Kidney (tissue), 14 donors: ENCODE results near the gene PDZD2. TPM values are rescaled to one million over a fixed set of nuclear protein-coding genes. Genes with fewer than 3 reads are reported as not detected.

Experiments used
- DNase-seq, 5 donors: peaks; one replicate each; pipeline ENCODE4 v3.0.0-alpha.2; 2013 to 2020
- FAIRE-seq: peaks from 2 replicates; lab custom pipeline; 2012; peaks lifted over from hg19 to GRCh38; lab: Jason Lieb, UNC
- H3K27ac ChIP-seq, 2 donors: one replicate each; pipeline ENCODE4 v1.7.0; 2013; ENCODE audit warnings: low read depth in 2 of 2, low read length in 2 of 2, inconsistent platforms in 1 of 2
- H3K27me3 ChIP-seq: one replicate; pipeline ENCODE4 v1.7.1; 2013; ENCODE audit warnings: low read length, inconsistent platforms; ENCODE audit not compliant: control insufficient read depth, insufficient read depth
- H3K36me3 ChIP-seq, 3 donors: one replicate each; pipeline versions ENCODE4 v1.7.0 to v1.7.1; 2013; ENCODE audit warnings: low read length in 3 of 3, control low read depth in 1 of 3, inconsistent platforms in 1 of 3; ENCODE audit not compliant: insufficient read depth in 3 of 3, control insufficient read depth in 2 of 3
- H3K4me1 ChIP-seq, 3 donors: one replicate each; pipeline versions ENCODE4 v1.7.0 to v1.7.1; 2013; ENCODE audit warnings: low read length in 3 of 3, inconsistent platforms in 1 of 3, low read depth in 1 of 3; ENCODE audit not compliant: control insufficient read depth in 2 of 3, insufficient read depth in 2 of 3
- H3K4me3 ChIP-seq, 3 donors: one replicate each; pipeline versions ENCODE4 v1.7.0 to v1.8.1; 2013; ENCODE audit warnings: low read length in 3 of 3, control low read depth in 1 of 3, inconsistent platforms in 1 of 3
- H3K9ac ChIP-seq, 3 donors: one replicate each; pipeline versions ENCODE4 v1.7.0 to v1.7.1; 2013; ENCODE audit warnings: low read length in 3 of 3, control low read depth in 1 of 3, inconsistent platforms in 1 of 3
- H3K9me3 ChIP-seq, 3 donors: one replicate each; pipeline versions ENCODE4 v1.7.0 to v1.7.1; 2013; ENCODE audit warnings: low read length in 3 of 3, control low read depth in 1 of 3, inconsistent platforms in 1 of 3; ENCODE audit not compliant: control insufficient read depth in 2 of 3, insufficient read depth in 1 of 3
- intact Hi-C: fragments of 100-400 bp; cut with DNase I; formaldehyde crosslinking; loops from one replicate; pipeline ENCODE4 v1.11.1; 2022
- polyA plus RNA-seq: library from polyadenylated mRNA; stranded (reverse); fragments of 350-450 nt; fragmentation: Illumina TruSeq; extraction: RNeasy Lipid Tissue Mini Kit (QIAGEN cat#74804); gene quantifications from one replicate; pipeline ENCODE4 v1.2.3, GENCODE V29; 2014; ENCODE audit warnings: low read depth, low replicate concordance; ENCODE audit not compliant: insufficient read depth
- total RNA-seq: library from RNA; stranded (reverse); fragmentation: NEBNext Ultra II Directional; extraction: Animal tissue kit (Norgen Biotek cat#: 25700); gene quantifications from one replicate; pipeline ENCODE4 v1.2.1, GENCODE V29; 2021
- TF ChIP-seq, protein P1 (sequence below): IDR thresholded peaks from 3 replicates; pipeline ENCODE4 v1.5.1; 2012; ENCODE audit warnings: mild to moderate bottlenecking, moderate library complexity, borderline replicate concordance; ENCODE audit not compliant: insufficient read depth; ENCODE audit errors: extremely low read depth
- donor health status: control.
- donor health status: control.
- donor health status: control.
- donor health status: control.
- donor health status: control.
- donor health status: DM: yes; HTN: yes; CAD: no.
- donor health status: Normal renal cell carcinoma (clear cell type).

PDZD2 gene
- total and polyA plus RNA-seq, 2 donors from 2014 or later = 6.2 to 14.8 TPM

GRCh38 chr5:31769530-31769929 lies 130.6 kb downstream of the PDZD2 start:
- H3K27me3 ChIP-seq = no peaks in the 10 kb centered on the region
- H3K4me3 ChIP-seq = no peak overlapping the region
- H3K36me3 ChIP-seq = no peaks in the 10 kb centered on the region
- no peak overlapping the region for H3K27ac ChIP-seq
- intact Hi-C loops = no loop called here
- no peak overlapping the region for H3K9ac ChIP-seq
- peaks cover 0 to under 1% (median 0%) of the 10 kb centered on the region in 3 donors for H3K9me3 ChIP-seq
- TF ChIP-seq, protein P1, sequence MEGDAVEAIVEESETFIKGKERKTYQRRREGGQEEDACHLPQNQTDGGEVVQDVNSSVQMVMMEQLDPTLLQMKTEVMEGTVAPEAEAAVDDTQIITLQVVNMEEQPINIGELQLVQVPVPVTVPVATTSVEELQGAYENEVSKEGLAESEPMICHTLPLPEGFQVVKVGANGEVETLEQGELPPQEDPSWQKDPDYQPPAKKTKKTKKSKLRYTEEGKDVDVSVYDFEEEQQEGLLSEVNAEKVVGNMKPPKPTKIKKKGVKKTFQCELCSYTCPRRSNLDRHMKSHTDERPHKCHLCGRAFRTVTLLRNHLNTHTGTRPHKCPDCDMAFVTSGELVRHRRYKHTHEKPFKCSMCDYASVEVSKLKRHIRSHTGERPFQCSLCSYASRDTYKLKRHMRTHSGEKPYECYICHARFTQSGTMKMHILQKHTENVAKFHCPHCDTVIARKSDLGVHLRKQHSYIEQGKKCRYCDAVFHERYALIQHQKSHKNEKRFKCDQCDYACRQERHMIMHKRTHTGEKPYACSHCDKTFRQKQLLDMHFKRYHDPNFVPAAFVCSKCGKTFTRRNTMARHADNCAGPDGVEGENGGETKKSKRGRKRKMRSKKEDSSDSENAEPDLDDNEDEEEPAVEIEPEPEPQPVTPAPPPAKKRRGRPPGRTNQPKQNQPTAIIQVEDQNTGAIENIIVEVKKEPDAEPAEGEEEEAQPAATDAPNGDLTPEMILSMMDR = no peak
- H3K4me1 ChIP-seq = peaks cover 0 to 4% (median 2%) of the 10 kb centered on the region in 3 donors
- no peak for FAIRE-seq
- no peak for DNase-seq

DNA sequence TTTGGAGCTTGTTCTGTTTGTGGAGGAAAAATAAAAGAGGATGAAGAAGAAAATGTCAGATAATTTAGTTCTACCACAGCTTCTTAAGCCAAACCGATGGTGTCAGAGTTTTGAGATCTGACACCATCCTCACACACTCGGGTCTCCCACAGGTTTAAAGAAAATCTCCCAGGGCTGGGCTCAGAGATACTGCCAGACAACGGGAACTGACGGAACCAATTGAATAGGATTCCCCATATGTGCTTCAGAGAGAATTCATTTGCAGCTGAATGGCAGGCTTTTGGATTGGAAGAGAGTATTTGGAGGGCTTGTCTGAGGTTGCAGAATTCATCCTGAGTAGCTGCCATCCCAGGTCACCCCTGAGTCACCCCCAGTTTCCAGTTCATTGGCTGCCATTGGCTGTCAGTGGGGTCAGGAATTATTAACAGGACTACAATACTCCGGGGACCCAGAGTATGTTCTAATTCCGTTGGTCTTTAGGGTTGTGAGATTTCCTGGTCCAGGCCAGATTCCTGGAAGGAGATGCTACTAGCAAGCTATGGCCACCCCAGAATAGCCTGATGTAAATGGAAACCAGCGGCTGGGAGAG lies 131.3 kb downstream of the PDZD2 start:
- no peak overlapping the region for H3K4me3 ChIP-seq
- H3K9ac ChIP-seq = no peak overlapping the region
- H3K27ac ChIP-seq = no peak overlapping the region
- peaks cover 0 to 7% (median 0%) of the 10 kb centered on the region in 3 donors for H3K9me3 ChIP-seq
- FAIRE-seq (no peak), DNase-seq (no peak)
- H3K27me3 ChIP-seq = no peaks in the 10 kb centered on the region
- intact Hi-C loops = no loop called here
- H3K4me1 ChIP-seq = peaks cover 0 to 4% (median 2%) of the 10 kb centered on the region in 3 donors
- no peaks in the 10 kb centered on the region for H3K36me3 ChIP-seq
- TF ChIP-seq, protein P1 = no peak

DNA sequence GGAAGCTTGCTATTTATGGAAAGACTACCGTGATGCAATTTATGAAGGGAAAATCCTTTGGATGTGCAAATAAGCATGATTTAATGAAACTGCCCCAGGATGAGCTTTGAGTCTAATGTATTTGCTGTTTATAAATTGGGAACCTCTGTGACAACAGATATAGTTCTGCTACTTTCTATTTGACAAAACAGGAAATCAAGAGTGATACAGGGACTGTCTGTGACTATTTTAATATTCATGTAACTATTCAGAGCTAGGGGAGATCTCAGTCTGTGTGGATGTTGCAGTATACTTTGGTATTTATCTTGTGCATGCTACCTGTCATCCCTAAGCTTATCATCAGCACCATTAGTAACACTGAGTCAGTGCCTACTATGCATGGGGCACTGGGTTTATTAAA lies 132.1 kb downstream of the PDZD2 start:
- no peak overlapping the region for H3K27ac ChIP-seq
- no peaks in the 10 kb centered on the region for H3K27me3 ChIP-seq
- intact Hi-C loops = no loop called here
- no peak overlapping the region for H3K4me3 ChIP-seq
- no peak for DNase-seq
- FAIRE-seq = no peak
- no peaks in the 10 kb centered on the region for H3K36me3 ChIP-seq
- no peak overlapping the region for H3K9ac ChIP-seq
- peaks cover 0 to 7% (median 0%) of the 10 kb centered on the region in 3 donors for H3K9me3 ChIP-seq
- H3K4me1 ChIP-seq = peaks cover 0 to 4% (median 2%) of the 10 kb centered on the region in 3 donors
- TF ChIP-seq, protein P1 = no peak
